IMR-90 (cell line): Measurements from ENCODE around the gene MIR17HG. TPM values are rescaled to one million over a fixed set of nuclear protein-coding genes. Genes with fewer than 3 reads are reported as not detected.
A peak's percentile ranks its signal among the peaks of the same experiment; 100 is the strongest.

Source experiments
- ATAC-seq: fragments of 200-7000 bp; cut with Tn5 transposase; 2 replicates; pipeline ENCODE4 v1.9.1; 2020; ENCODE audit warnings: low read depth, mild to moderate bottlenecking, moderate library complexity
- BruUV-seq: library from RNA; stranded (reverse); fragments of 400-500 nt; replicated peaks from 2 replicates; lab custom pipeline; 2021; lab: Mats Ljungman, UMichigan
- CTCF ChIA-PET: fragments of 300-600 bp; formaldehyde crosslinking; extraction: SDS; loops from one replicate; lab custom pipeline; 2021; ENCODE audit warnings: antibody characterized with exemption; lab: Yijun Ruan, JAX
- POLR2A ChIA-PET: fragments of 300-600 bp; sonication (Branson Sonifier 250); formaldehyde crosslinking; loops from one replicate; lab custom pipeline; 2022; ENCODE audit warnings: antibody characterized with exemption; ENCODE audit not compliant: unreplicated experiment; lab: Charles Lee
- DNase-seq: peaks from one replicate; pipeline ENCODE4 v3.0.0; 2013
- H2AFZ ChIP-seq: replicated peaks from 2 replicates; pipeline ENCODE3; 2013; ENCODE audit warnings: low read length, mild to moderate bottlenecking; ENCODE audit not compliant: poor library complexity
- H2AK5ac ChIP-seq: 2 replicates; pipeline ENCODE4 v1.6.1; 2013; ENCODE audit warnings: low read depth, low read length, inconsistent platforms
- H2AK9ac ChIP-seq: replicated peaks from 2 replicates; pipeline ENCODE3; 2013; ENCODE audit warnings: mild to moderate bottlenecking, low read depth, low read length, moderate library complexity; ENCODE audit not compliant: poor library complexity
- H2BK120ac ChIP-seq: 2 replicates; pipeline ENCODE4 v1.6.1; 2013; ENCODE audit warnings: low read depth, low read length, inconsistent platforms
- H2BK15ac ChIP-seq: 3 replicates; pipeline ENCODE4 v1.6.1; 2013; ENCODE audit warnings: low read depth, low read length, inconsistent platforms
- H2BK20ac ChIP-seq: 2 replicates; pipeline ENCODE4 v1.6.1; 2013; ENCODE audit warnings: low read depth, mild to moderate bottlenecking, inconsistent platforms, low read length, moderate library complexity
- H2BK5ac ChIP-seq: 2 replicates; pipeline ENCODE4 v1.6.1; 2013; ENCODE audit warnings: mild to moderate bottlenecking, low read depth, low read length, inconsistent platforms; ENCODE audit not compliant: poor library complexity, severe bottlenecking
- H3K14ac ChIP-seq: replicated peaks from 2 replicates; pipeline ENCODE4 v1.6.1; 2013; ENCODE audit warnings: low read depth, low read length, inconsistent platforms
- H3K18ac ChIP-seq: 2 replicates; pipeline ENCODE4 v1.6.1; 2013; ENCODE audit warnings: low read depth, low read length, control low read depth
- H3K23ac ChIP-seq: 2 replicates; pipeline ENCODE4 v1.6.1; 2013; ENCODE audit warnings: low read depth, low read length, inconsistent platforms
- H3K27ac ChIP-seq: 2 replicates; pipeline ENCODE4 v1.5.1; 2013; ENCODE audit warnings: mild to moderate bottlenecking, control low read depth, low read length; ENCODE audit not compliant: insufficient read depth
- H3K27me3 ChIP-seq: 2 replicates; pipeline ENCODE4 v1.6.1; 2013; ENCODE audit warnings: low read length; ENCODE audit not compliant: control insufficient read depth, insufficient read depth
- H3K36me3 ChIP-seq: 2 replicates; pipeline ENCODE4 v1.6.1; 2013; ENCODE audit warnings: low read length, mixed read lengths; ENCODE audit not compliant: control insufficient read depth, insufficient read depth
- H3K4ac ChIP-seq: 2 replicates; pipeline ENCODE4 v1.6.1; 2013; ENCODE audit warnings: low read depth, low read length, inconsistent platforms
- H3K4me1 ChIP-seq: 2 replicates; pipeline ENCODE4 v1.6.1; 2013; ENCODE audit warnings: low read length, mixed read lengths; ENCODE audit not compliant: control insufficient read depth, insufficient read depth
- H3K4me2 ChIP-seq: 2 replicates; pipeline ENCODE4 v1.6.1; 2013; ENCODE audit warnings: low read depth, mild to moderate bottlenecking, control low read depth, low read length, moderate library complexity
- H3K4me3 ChIP-seq: 2 replicates; pipeline ENCODE4 v1.5.1; 2013; ENCODE audit warnings: low read depth, mild to moderate bottlenecking, control low read depth, low read length, moderate library complexity; ENCODE audit not compliant: insufficient read depth
- H3K56ac ChIP-seq: 2 replicates; pipeline ENCODE4 v1.6.1; 2013; ENCODE audit warnings: low read length, inconsistent platforms; ENCODE audit not compliant: insufficient read depth; ENCODE audit errors: extremely low read depth
- H3K79me1 ChIP-seq, 2 experiments: 2 replicates each; pipeline ENCODE4 v1.6.1; 2013; ENCODE audit warnings: low read length in 2 of 2, inconsistent platforms in 1 of 2, low read depth in 1 of 2
- H3K9ac ChIP-seq: 2 replicates; pipeline ENCODE4 v1.6.1; 2013; ENCODE audit warnings: low read depth, low read length, control low read depth
- H3K9me1 ChIP-seq: 2 replicates; pipeline ENCODE4 v1.6.1; 2013; ENCODE audit warnings: low read length, inconsistent platforms; ENCODE audit not compliant: insufficient read depth
- H3K9me3 ChIP-seq: 2 replicates; pipeline ENCODE4 v1.6.1; 2013; ENCODE audit warnings: low read length; ENCODE audit not compliant: control insufficient read depth, insufficient read depth
- H4K20me1 ChIP-seq: 2 replicates; pipeline ENCODE4 v1.6.1; 2013; ENCODE audit warnings: low read length, inconsistent platforms; ENCODE audit not compliant: insufficient read depth
- H4K5ac ChIP-seq: 2 replicates; pipeline ENCODE4 v1.6.1; 2013; ENCODE audit warnings: mild to moderate bottlenecking, low read depth, low read length, control low read depth
- H4K8ac ChIP-seq, 2 experiments: 2 replicates each; pipeline ENCODE4 v1.6.1; 2013; ENCODE audit warnings: low read depth in 2 of 2, low read length in 2 of 2, control low read depth in 1 of 2, inconsistent platforms in 1 of 2
- H4K91ac ChIP-seq: 2 replicates; pipeline ENCODE4 v1.6.1; 2013; ENCODE audit warnings: low read depth, low read length, inconsistent platforms; ENCODE audit not compliant: insufficient read depth
- NFE2L2 ChIP-seq: fragments of 150-350 bp; IDR thresholded peaks from 2 replicates; pipeline ENCODE4 v1.6.1; 2016; ENCODE audit warnings: low read depth, mild to moderate bottlenecking, low read length
- POLR2A ChIP-seq: IDR thresholded peaks from 2 replicates; pipeline ENCODE4 v1.6.1; 2012; ENCODE audit warnings: mild to moderate bottlenecking, low read depth, low read length
- RFX5 ChIP-seq: IDR thresholded peaks from 2 replicates; pipeline ENCODE4 v1.8.0; 2012; ENCODE audit warnings: low read depth, mild to moderate bottlenecking, low read length, moderate library complexity
- WGBS, 2 experiments: methylation state at CpG; one replicate each; pipeline versions ENCODE4 v1.1.5 to v1.1.7; 2013; ENCODE audit warnings: missing lambda C conversion rate in 2 of 2; ENCODE audit not compliant: insufficient read length in 1 of 2; ENCODE audit errors: extremely low coverage in 2 of 2; 5-methylcytosine and 5-hydroxymethylcytosine counted together
- dilution Hi-C: fragments of 300-500 bp; cut with HindIII; formaldehyde crosslinking; loops from one replicate; pipeline ENCODE4 v1.14.3; 2018; ENCODE audit warnings: low sequenced_read_pairs; ENCODE audit not compliant: unreplicated experiment
- in situ Hi-C: fragments of 300-500 bp; cut with MboI; formaldehyde crosslinking; loops from 3 replicates; pipeline ENCODE4 v1.14.3; 2019; ENCODE audit warnings: low sequenced_read_pairs, inconsistent platforms, mixed read lengths
- intact Hi-C: fragments of 100-400 bp; cut with micrococcal nuclease; formaldehyde crosslinking; loops from 2 replicates; pipeline ENCODE4 v1.10.0; 2022
- polyA plus RNA-seq, 3 experiments: library from polyadenylated mRNA; depleted of rRNA; stranded (reverse); fragments of >200 nt; gene quantifications; 2 replicates each; pipeline ENCODE4 v1.2.3, GENCODE V29; 2012; ENCODE audit warnings: low replicate concordance in 1 of 3
- total RNA-seq: library from RNA; depleted of rRNA; stranded (reverse); fragments of >200 nt; gene quantifications from 2 replicates; pipeline ENCODE4 v1.2.3, GENCODE V29; 2012

MIR17HG gene
- total and polyA plus RNA-seq, 2 of the 4 experiments (the other 2 are of a cell fraction): 0.77 to 3.0 TPM

DNA sequence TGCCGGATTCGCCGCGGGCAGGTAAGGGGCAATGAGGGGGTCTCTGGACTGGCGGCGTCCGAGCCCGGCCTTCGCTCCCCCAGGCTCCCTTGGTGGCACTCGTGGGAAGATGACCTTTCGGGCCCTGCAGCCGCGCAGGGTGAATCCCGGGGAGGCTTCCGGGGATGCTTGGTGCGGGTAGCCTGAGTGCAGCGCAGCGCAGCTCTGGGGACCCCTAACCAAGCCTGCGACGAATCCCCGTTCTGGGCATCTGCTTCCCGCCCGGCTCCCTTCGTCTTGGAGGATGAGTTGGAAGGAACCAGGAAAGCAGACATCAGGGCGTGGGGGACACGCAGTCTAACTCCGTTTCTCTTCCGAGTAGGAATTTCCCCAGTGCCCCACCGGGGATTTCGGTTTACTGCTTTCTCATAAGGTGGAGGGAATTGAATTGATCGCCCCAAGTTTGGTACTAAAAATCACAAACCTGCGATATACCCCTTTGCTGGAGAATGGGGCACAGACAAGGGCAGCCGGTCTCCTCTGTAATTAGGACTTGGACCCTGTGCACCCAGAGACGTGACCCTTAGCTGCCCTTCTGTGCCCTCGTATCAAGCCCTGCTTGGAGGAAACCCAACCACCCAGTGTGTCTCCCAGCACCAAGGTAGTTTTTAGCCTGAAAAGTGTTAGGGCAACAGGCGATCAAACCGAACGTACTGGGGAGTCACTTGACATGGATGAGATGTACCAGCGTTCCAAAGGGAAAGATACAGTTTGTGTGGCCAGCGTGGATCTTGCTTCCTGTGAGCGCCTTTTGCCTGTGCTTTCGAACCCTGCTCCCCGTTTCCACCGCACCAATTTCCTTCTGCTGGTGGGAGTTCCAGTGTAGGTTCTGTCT is 51.9 kb downstream of the MIR17HG start:
- H3K27ac ChIP-seq: no peak overlapping the region
- H3K27me3 ChIP-seq: peaks cover 22% of the 10 kb centered on the region
- no peaks in the 10 kb centered on the region for H3K79me1 ChIP-seq
- in situ Hi-C loops: no loop called here
- H2BK15ac ChIP-seq: no peak overlapping the region
- H4K8ac ChIP-seq: no peak overlapping the region
- BruUV-seq: no TSS peak
- H2BK120ac ChIP-seq: no peak overlapping the region
- 23% methylated on average over 17 of the region's 44 CpGs; no CpG with 5 or more reads in 1 of the 2 experiments for WGBS, 2 experiments
- H3K4ac ChIP-seq: no peak overlapping the region
- ChIA-PET CTCF (interaction anchor here (1.0 kb wide), 1 partner anchor 14 kb away, joined by 3 read pairs; no protein-coding TSS in a partner anchor), POLR2A (no interaction called here)
- H3K56ac ChIP-seq: no peak overlapping the region
- no peak overlapping the region for H3K23ac ChIP-seq
- TF ChIP-seq NFE2L2 (no peak), POLR2A (no peak), RFX5 (no peak)
- no peak for ATAC-seq
- peak overlapping the region; percentile 93 for H2AFZ ChIP-seq
- H3K14ac ChIP-seq: no peak overlapping the region
- peak overlapping the region; percentile 57 for H2AK9ac ChIP-seq
- no peak overlapping the region for H4K91ac ChIP-seq
- no peak overlapping the region for H3K9ac ChIP-seq
- H3K4me1 ChIP-seq: no peaks in the 10 kb centered on the region
- no peaks in the 10 kb centered on the region for H3K9me3 ChIP-seq
- H3K4me2 ChIP-seq: peak overlapping the region; percentile 85; the same call in 1 of the 2 replicates
- no peak overlapping the region for H2AK5ac ChIP-seq
- intact Hi-C loops: loop anchor here (5.0 kb wide), 1 partner anchor 87 kb away; no protein-coding TSS in a partner anchor
- no peak overlapping the region for H3K18ac ChIP-seq
- dilution Hi-C loops: no loop called here
- no peak overlapping the region for H2BK5ac ChIP-seq
- no peaks in the 10 kb centered on the region for H4K20me1 ChIP-seq
- no peak for DNase-seq
- no peaks in the 10 kb centered on the region for H3K9me1 ChIP-seq
- no peak overlapping the region for H4K5ac ChIP-seq
- H3K36me3 ChIP-seq: no peaks in the 10 kb centered on the region
- H2BK20ac ChIP-seq: no peak overlapping the region
- H3K4me3 ChIP-seq: peak overlapping the region; percentile 47; the same call in 1 of the 2 replicates
